ENCODE results near the gene PUM2. TPM values are rescaled to one million over a fixed set of nuclear protein-coding genes. Genes with fewer than 3 reads are reported as not detected.

PUM2 gene
- polyA plus RNA-seq, 1 donor (not counting 4 experiments of a cell fraction or from before 2014, with no cell fraction given) = 47.5 TPM

GRCh38 chr2:20220806-20221554 is 129.7 kb downstream of the PUM2 start:
- no peak for DNase-seq (ENCODE audit: low read depth, low spot score)
- H2AFZ ChIP-seq (ENCODE audit: control insufficient read depth, low read length) = no peak overlapping the region
- peaks cover 90% of the 10 kb centered on the region for H3K79me2 ChIP-seq (ENCODE audit: control insufficient read depth, insufficient read depth, low read length)
- peak overlapping the region; percentile 82 to 94 (median 91) for H3K4me3 ChIP-seq (ENCODE audit: control insufficient read depth in 2 of 3, extremely low read depth in 1 of 3, insufficient read depth in 2 of 3, low read depth in 1 of 3, low read length in 3 of 3)
- H3K9me1 ChIP-seq (ENCODE audit: control insufficient read depth, extremely low read depth, insufficient read depth, low read length) = no peaks in the 10 kb centered on the region
- dilution Hi-C loops (cut with MboI; ENCODE audit: extremely low pct_ligation_motif_present, low sequenced_read_pairs) = no loop called here
- peaks cover 11 to 65% of the 10 kb centered on the region in 2 experiments for H3K36me3 ChIP-seq (ENCODE audit: control insufficient read depth in 2 of 2, extremely low read depth in 1 of 2, insufficient read depth in 2 of 2, low read length in 2 of 2)
- TF ChIP-seq CTCF (optimal IDR thresholded peaks at IDR 0.05 in 1 of 3, IDR thresholded peaks at IDR 0.05 in 1 of 3, conservative IDR thresholded peaks at IDR 0.05 in 1 of 3; ENCODE audit: extremely low read depth in 1 of 3, insufficient read depth in 2 of 3, low read length in 3 of 3) = no peak
- no peak for TF ChIP-seq EZH2 (IDR thresholded peaks at IDR 0.05; ENCODE audit: low read length)
- peak overlapping the region; percentile 96 for H3K27ac ChIP-seq (ENCODE audit: control insufficient read depth, insufficient read depth, low read length)
- peaks cover 71% of the 10 kb centered on the region for H3K4me1 ChIP-seq (ENCODE audit: control insufficient read depth, extremely low read depth, insufficient read depth, low read length)
- FAIRE-seq = peak; percentile 23
- peak overlapping the region; percentile 96 for H3K9ac ChIP-seq (ENCODE audit: control insufficient read depth, extremely low read depth, insufficient read depth, low read length)
- no peaks in the 10 kb centered on the region for H3K27me3 ChIP-seq (ENCODE audit: control insufficient read depth, extremely low read depth, insufficient read depth, low read length)
- H4K20me1 ChIP-seq (ENCODE audit: control insufficient read depth, extremely low read depth, insufficient read depth, low read length) = peaks cover 34% of the 10 kb centered on the region
- H3K9me3 ChIP-seq (ENCODE audit: control insufficient read depth, low read depth, low read length) = no peaks in the 10 kb centered on the region
- peak overlapping the region; percentile 100 for H3K4me2 ChIP-seq (ENCODE audit: control insufficient read depth, extremely low read depth, insufficient read depth, low read depth, low read length)

- Histone ChIP-seq H3K4me2 (ENCODE audit: control insufficient read depth, extremely low read depth, insufficient read depth, low read depth, low read length) (peak overlapping the region; percentile 100), H3K9me1 (ENCODE audit: control insufficient read depth, extremely low read depth, insufficient read depth, low read length) (no peaks in the 10 kb centered on the region), H3K4me3 (ENCODE audit: control insufficient read depth in 2 of 3, extremely low read depth in 1 of 3, insufficient read depth in 2 of 3, low read depth in 1 of 3, low read length in 3 of 3) (peak overlapping the region; percentile 19 to 94 (median 91)), H3K4me1 (ENCODE audit: control insufficient read depth, extremely low read depth, insufficient read depth, low read length) (peaks cover 79% of the 10 kb centered on the region), H3K27ac (ENCODE audit: control insufficient read depth, insufficient read depth, low read length) (peak overlapping the region; percentile 96), H3K9me3 (ENCODE audit: control insufficient read depth, low read depth, low read length) (no peaks in the 10 kb centered on the region), H3K36me3 (ENCODE audit: control insufficient read depth in 2 of 2, extremely low read depth in 1 of 2, insufficient read depth in 2 of 2, low read length in 2 of 2) (peaks cover 19 to 73% of the 10 kb centered on the region in 2 experiments), H3K9ac (ENCODE audit: control insufficient read depth, extremely low read depth, insufficient read depth, low read length) (peak overlapping the region; percentile 96), H3K79me2 (ENCODE audit: control insufficient read depth, insufficient read depth, low read length) (peaks cover 99% of the 10 kb centered on the region), H4K20me1 (ENCODE audit: control insufficient read depth, extremely low read depth, insufficient read depth, low read length) (peaks cover 34% of the 10 kb centered on the region), H3K27me3 (ENCODE audit: control insufficient read depth, extremely low read depth, insufficient read depth, low read length) (no peaks in the 10 kb centered on the region), H2AFZ (ENCODE audit: control insufficient read depth, low read length) (no peak overlapping the region)
- TF ChIP-seq CTCF (optimal IDR thresholded peaks at IDR 0.05 in 1 of 3, IDR thresholded peaks at IDR 0.05 in 1 of 3, conservative IDR thresholded peaks at IDR 0.05 in 1 of 3; ENCODE audit: extremely low read depth in 1 of 3, insufficient read depth in 2 of 3, low read length in 3 of 3) (no peak), EZH2 (IDR thresholded peaks at IDR 0.05; ENCODE audit: low read length) (no peak)
- FAIRE-seq (no peak), DNase-seq (ENCODE audit: low read depth, low spot score) (no peak)
- dilution Hi-C loops (cut with MboI; ENCODE audit: extremely low pct_ligation_motif_present, low sequenced_read_pairs) = no loop called here
Observed at GRCh38 chr2:20219763-20220380, 130.8 kb downstream of the PUM2 start.
